D721Med (cell line): ENCODE data around the gene ARSG.

Experiments
- DNase-seq: peaks from one replicate; pipeline ENCODE4 v3.0.0; 2011; ENCODE audit warnings: low spot score; ENCODE audit not compliant: insufficient read length
- FAIRE-seq: peaks from 2 replicates; lab custom pipeline; 2011; peaks lifted over from hg19 to GRCh38; lab: Jason Lieb, UNC
- CTCF ChIP-seq: IDR thresholded peaks from 2 replicates; pipeline ENCODE4 v1.5.1; 2012; ENCODE audit warnings: mild to moderate bottlenecking, control low read depth; ENCODE audit not compliant: insufficient read depth; ENCODE audit errors: missing control alignments

ARSG gene

GRCh38 chr17:68381076-68381900 is 90.0 kb downstream of the ARSG start:
- no peak for TF ChIP-seq CTCF
- FAIRE-seq (no peak), DNase-seq (no peak)

GRCh38 chr17:68382582-68383085 is 91.3 kb downstream of the ARSG start:
- FAIRE-seq (no peak), DNase-seq (no peak)
- TF ChIP-seq CTCF, result no peak

- no peak for DNase-seq
Observed at GRCh38 chr17:68383120-68383442, 91.8 kb downstream of the ARSG start.

DNA sequence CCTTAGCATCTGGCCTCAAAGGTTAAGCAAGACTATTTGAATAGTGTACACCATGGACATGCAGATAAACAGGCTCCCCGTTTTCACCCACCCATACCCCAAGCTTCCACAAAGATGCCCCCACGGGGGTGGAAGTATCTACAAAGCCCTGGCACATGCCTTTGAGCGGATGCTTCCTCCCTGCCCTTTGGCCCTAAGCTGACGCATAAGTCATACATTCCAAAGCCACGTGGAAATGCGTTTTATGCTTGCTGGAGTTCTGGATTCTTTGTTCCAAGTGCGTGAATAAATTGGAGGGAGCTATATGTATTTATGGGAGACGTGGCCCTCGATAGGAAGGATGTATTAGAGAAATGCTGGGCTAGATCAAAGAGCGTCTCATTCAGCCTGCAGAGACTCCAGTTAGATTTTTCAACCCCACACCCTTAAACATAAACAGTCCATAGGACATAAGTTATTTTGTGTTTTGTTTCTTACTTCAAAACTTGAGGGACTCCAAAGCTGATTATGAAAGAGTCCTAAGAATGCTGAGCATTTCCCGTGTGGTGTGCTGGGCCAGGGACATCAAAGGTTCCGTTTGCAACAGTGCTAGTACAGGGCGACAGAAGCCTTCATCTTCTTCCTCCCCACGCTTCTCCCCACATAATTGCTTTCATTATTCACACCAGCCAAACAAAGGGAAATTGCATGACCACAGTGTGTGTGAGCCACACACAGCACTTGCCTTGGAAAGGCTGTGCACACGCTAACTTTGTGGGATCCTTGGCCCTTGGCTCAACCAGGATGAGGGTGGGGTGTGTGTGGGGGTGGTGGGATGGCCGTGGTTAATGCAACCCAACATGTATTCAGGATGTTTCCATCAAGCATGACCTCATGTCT is 92.4 kb downstream of the ARSG start:
- no peak for DNase-seq
- TF ChIP-seq CTCF, result no peak
- FAIRE-seq, result no peak

More at GRCh38 chr17:68383120-68383442, 91.8 kb downstream of the ARSG start:
- FAIRE-seq, result no peak
- no peak for TF ChIP-seq CTCF

GRCh38 chr17:68384471-68384870 is 93.2 kb downstream of the ARSG start:
- FAIRE-seq (no peak), DNase-seq (no peak)
- TF ChIP-seq CTCF, result no peak

DNA sequence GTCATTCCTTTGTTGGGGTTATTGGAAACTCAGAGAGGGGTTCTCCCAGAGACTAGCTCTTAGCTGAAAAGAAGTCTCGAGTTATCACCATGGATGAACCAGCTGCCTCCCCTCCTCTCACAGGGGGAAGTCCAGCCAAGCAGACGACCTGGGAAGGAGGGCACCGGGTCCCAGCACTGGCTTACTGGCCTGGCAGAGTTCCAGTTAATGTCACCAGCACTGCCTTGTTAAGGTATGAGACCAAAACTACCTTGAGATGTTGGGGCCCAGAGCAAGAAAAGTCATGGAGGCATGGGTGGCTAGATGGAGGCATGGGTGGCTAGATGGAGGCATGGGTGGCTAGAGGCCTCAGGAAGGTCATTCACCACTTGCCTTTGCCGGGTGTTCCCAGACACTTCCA is 93.6 kb downstream of the ARSG start:
- no peak for FAIRE-seq
- no peak for TF ChIP-seq CTCF

More for the DNA sequence above, 93.6 kb downstream of the ARSG start:
- no peak for DNase-seq
